Endothelial cell of umbilical vein (primary cell): ENCODE data around the gene TLR6. TPM values are rescaled to one million over a fixed set of nuclear protein-coding genes. Genes with fewer than 3 reads are reported as not detected.

Experiments used
- BruUV-seq: library from RNA; stranded (reverse); fragments of 400-500 nt; replicated peaks from 2 replicates; lab custom pipeline; 2021; lab: Mats Ljungman, UMichigan
- CTCF ChIA-PET: fragments of 300-600, 350-600 bp; sonication (Branson Sonifier 250); formaldehyde crosslinking; loops from one replicate; lab custom pipeline; 2021; ENCODE audit warnings: antibody characterized with exemption, inconsistent platforms; lab: Charles Lee
- POLR2A ChIA-PET: fragments of 300-600, 350-600 bp; sonication (Branson Sonifier 250); formaldehyde crosslinking; loops from one replicate; lab custom pipeline; 2021; ENCODE audit warnings: antibody characterized with exemption, inconsistent platforms; lab: Charles Lee
- DNase-seq: peaks from one replicate; pipeline ENCODE4 v3.0.0-alpha.2; 2011; ENCODE audit warnings: low read depth, low spot score
- FAIRE-seq: peaks from 2 replicates; lab custom pipeline; 2011; peaks lifted over from hg19 to GRCh38; lab: Jason Lieb, UNC
- H2AFZ ChIP-seq: 2 replicates; pipeline ENCODE4 v1.6.0; 2012; ENCODE audit warnings: low read depth, low read length, control low read depth, inconsistent platforms
- H3K27ac ChIP-seq: 2 replicates; pipeline ENCODE4 v1.5.1; 2011; ENCODE audit warnings: low read depth, mild to moderate bottlenecking, control low read depth, low read length, moderate library complexity; ENCODE audit not compliant: insufficient read depth
- H3K27me3 ChIP-seq, 2 experiments: 2 replicates each; pipeline versions ENCODE4 v1.6.0 to v1.6.1; 2011; ENCODE audit warnings: low read length in 2 of 2, mixed read lengths in 1 of 2; ENCODE audit not compliant: control insufficient read depth in 2 of 2, insufficient read depth in 2 of 2
- H3K36me3 ChIP-seq, 2 experiments: 2 replicates in 1 of 2; 3 replicates in 1 of 2; pipeline ENCODE4 v1.5.1; 2011; ENCODE audit warnings: low read length in 2 of 2, mild to moderate bottlenecking in 1 of 2, moderate library complexity in 1 of 2; ENCODE audit not compliant: control insufficient read depth in 2 of 2, insufficient read depth in 2 of 2; ENCODE audit errors: extremely low read depth in 1 of 2
- H3K4me1 ChIP-seq: 3 replicates; pipeline ENCODE4 v1.5.1; 2011; ENCODE audit warnings: mild to moderate bottlenecking, low read length; ENCODE audit not compliant: control insufficient read depth, insufficient read depth; ENCODE audit errors: extremely low read depth
- H3K4me2 ChIP-seq: 2 replicates; pipeline ENCODE4 v1.6.1; 2011; ENCODE audit warnings: low read length, control low read depth, mixed read lengths; ENCODE audit not compliant: insufficient read depth
- H3K4me3 ChIP-seq, 3 experiments: fragments of 200-600 bp in 1 of 3; sonication (generic), shearing (Covaris generic) in 1 of 3; replicated peaks in 1 of 3; 2 replicates each; pipeline ENCODE4 v1.5.1; 2011 to 2016; ENCODE audit warnings: control low read depth in 3 of 3, low read length in 3 of 3, mild to moderate bottlenecking in 2 of 3, inconsistent platforms in 1 of 3, low read depth in 1 of 3, moderate library complexity in 1 of 3; ENCODE audit not compliant: insufficient read depth in 1 of 3
- H3K79me2 ChIP-seq: 2 replicates; pipeline ENCODE4 v1.6.0; 2012; ENCODE audit warnings: low read length, inconsistent platforms; ENCODE audit not compliant: control insufficient read depth, insufficient read depth
- H3K9ac ChIP-seq: replicated peaks from 2 replicates; pipeline ENCODE3; 2011; ENCODE audit warnings: low read length, control low read depth; ENCODE audit not compliant: insufficient read depth; ENCODE audit errors: extremely low read depth
- H3K9me1 ChIP-seq: replicated peaks from 3 replicates; pipeline ENCODE4 v1.6.0; 2011; ENCODE audit warnings: mild to moderate bottlenecking, low read length; ENCODE audit not compliant: control insufficient read depth, insufficient read depth; ENCODE audit errors: extremely low read depth
- H3K9me3 ChIP-seq: replicated peaks from 2 replicates; pipeline ENCODE4 v1.5.1; 2012; ENCODE audit warnings: low read length, inconsistent platforms; ENCODE audit not compliant: control insufficient read depth, insufficient read depth
- H4K20me1 ChIP-seq: replicated peaks from 2 replicates; pipeline ENCODE3; 2011; ENCODE audit warnings: mild to moderate bottlenecking, low read length; ENCODE audit not compliant: control insufficient read depth, insufficient read depth; ENCODE audit errors: extremely low read depth
- CTCF ChIP-seq, 2 donors: IDR thresholded peaks; 1 replicate in 1 of 2; 2 replicates in 1 of 2; pipeline ENCODE4 v1.5.1; 2011; ENCODE audit warnings: low read length in 2 of 2, mild to moderate bottlenecking in 2 of 2, moderate library complexity in 2 of 2, control low read depth in 1 of 2, inconsistent platforms in 1 of 2, low read depth in 1 of 2; ENCODE audit not compliant: insufficient read depth in 1 of 2; ENCODE audit errors: extremely low read depth in 1 of 2
- EZH2 ChIP-seq: IDR thresholded peaks from 2 replicates; pipeline ENCODE4 v1.6.1; 2012; ENCODE audit warnings: borderline replicate concordance, low read depth, mild to moderate bottlenecking, moderate library complexity, low read length, inconsistent platforms; ENCODE audit not compliant: severe bottlenecking
- FOS ChIP-seq: IDR thresholded peaks from 2 replicates; pipeline ENCODE4 v1.6.1; 2011; ENCODE audit warnings: mild to moderate bottlenecking, low read length, moderate library complexity, borderline replicate concordance; ENCODE audit not compliant: insufficient read depth
- GATA2 ChIP-seq: IDR thresholded peaks from 2 replicates; pipeline ENCODE4 v1.7.0; 2011; ENCODE audit warnings: low read depth, mild to moderate bottlenecking, moderate library complexity, mixed read lengths, low read length; ENCODE audit not compliant: insufficient read length, insufficient read depth
- JUN ChIP-seq: IDR thresholded peaks from 2 replicates; pipeline ENCODE4 v1.6.1; 2011; ENCODE audit warnings: borderline replicate concordance, low read depth; ENCODE audit not compliant: insufficient read length, insufficient read depth
- MAX ChIP-seq: IDR thresholded peaks from 2 replicates; pipeline ENCODE4 v1.6.1; 2011; ENCODE audit not compliant: insufficient read depth, insufficient read length
- MYC ChIP-seq: IDR thresholded peaks from one replicate; pipeline ENCODE4 v1.6.1; 2011; ENCODE audit warnings: mild to moderate bottlenecking, low read depth, low read length
- POLR2A ChIP-seq: IDR thresholded peaks from 2 replicates; pipeline ENCODE4 v1.6.1; 2012; ENCODE audit warnings: low read depth, mild to moderate bottlenecking, control low read depth, low read length
- POLR2AphosphoS5 ChIP-seq: IDR thresholded peaks from 2 replicates; pipeline ENCODE4 v1.6.1; 2012; ENCODE audit warnings: low read depth, mild to moderate bottlenecking, control low read depth, low read length, moderate library complexity; ENCODE audit not compliant: insufficient read depth
- dilution Hi-C: fragments of 300-500 bp; cut with MboI; formaldehyde crosslinking; loops from one replicate; pipeline ENCODE4 v1.15.0; 2019; ENCODE audit warnings: low sequenced_read_pairs; ENCODE audit not compliant: extremely low pct_ligation_motif_present
- intact Hi-C: fragments of 100-400 bp; cut with micrococcal nuclease; formaldehyde crosslinking; loops from one replicate; pipeline ENCODE4 v1.10.0; 2022
- polyA plus RNA-seq, 4 experiments: library from polyadenylated mRNA; depleted of rRNA in 3 of 4; stranded (reverse) in 3 of 4; unstranded in 1 of 4; fragments of >200 nt; gene quantifications; 2 replicates each; pipeline versions ENCODE4 v1.2.1 to v1.2.3, GENCODE V29; 2011 to 2012; ENCODE audit warnings: missing spikeins in 1 of 4
- total RNA-seq: library from RNA; stranded (reverse); gene quantifications from 2 replicates; pipeline ENCODE4 v1.2.3, GENCODE V29; 2021

TLR6 gene
- total and polyA plus RNA-seq, 2 donors (not counting 3 experiments of a cell fraction or from before 2014, with no cell fraction given): 0.19 to 1.7 TPM

- Histone ChIP-seq H2AFZ (no peak overlapping the region), H3K79me2 (no peaks in the 10 kb centered on the region), H4K20me1 (no peaks in the 10 kb centered on the region), H3K9ac (no peak overlapping the region), H3K36me3 (no peaks in the 10 kb centered on the region), H3K27me3 (peaks cover 5 to 12% of the 10 kb centered on the region in 2 experiments), H3K27ac (no peak overlapping the region), H3K4me1 (peaks cover 10% of the 10 kb centered on the region), H3K4me3 (no peak overlapping the region), H3K9me1 (no peaks in the 10 kb centered on the region), H3K9me3 (no peaks in the 10 kb centered on the region), H3K4me2 (no peak overlapping the region)
- intact Hi-C loops (no loop called here), dilution Hi-C loops (no loop called here)
- FAIRE-seq (no peak), DNase-seq (no peak)
- POLR2A ChIA-PET: no interaction called here
- CTCF ChIA-PET: no interaction called here
- TF ChIP-seq FOS: no peak
- TF ChIP-seq CTCF (IDR thresholded peaks at IDR 0.05; ENCODE audit: extremely low read depth in 1 of 2, insufficient read depth in 1 of 2, low read depth in 1 of 2, low read length in 2 of 2): no peak
- TF ChIP-seq POLR2A: no peak
- TF ChIP-seq MAX: no peak
- TF ChIP-seq JUN: no peak
- TF ChIP-seq GATA2: no peak
- no peak for TF ChIP-seq MYC
- no peak for TF ChIP-seq EZH2
- TF ChIP-seq POLR2AphosphoS5: no peak
- no TSS peak for BruUV-seq
Observed at GRCh38 chr4:38837334-38837733, 19.3 kb downstream of the TLR6 start.
